Activated naive CD4-positive, alpha-beta T cell treated with anti-CD3 and anti-CD28 coated beads for 36 hours (primary cell): ENCODE data around the gene KIAA0319L. TPM values are rescaled to one million over a fixed set of nuclear protein-coding genes. Genes with fewer than 3 reads are reported as not detected.

ENCODE experiments used
- CTCF ChIA-PET: fragments of 350-600 bp; sonication (Branson Sonifier 250); formaldehyde crosslinking; loops from one replicate; lab custom pipeline; 2021; ENCODE audit warnings: antibody characterized with exemption; lab: Charles Lee
- DNase-seq: peaks from one replicate; pipeline ENCODE4 v3.0.0-alpha.2; 2020
- H3K27ac Mint-ChIP-seq: one replicate; pipeline ENCODE4 v1.8.0; 2021; ENCODE audit warnings: mild to moderate bottlenecking, mixed read lengths
- H3K27me3 Mint-ChIP-seq: one replicate; pipeline ENCODE4 v1.8.0; 2021; ENCODE audit warnings: low read depth, mixed read lengths
- H3K36me3 Mint-ChIP-seq: one replicate; pipeline ENCODE4 v1.8.0; 2021; ENCODE audit warnings: low read depth, mixed read lengths
- H3K4me1 Mint-ChIP-seq: one replicate; pipeline ENCODE4 v1.8.0; 2021; ENCODE audit warnings: low read depth, mixed read lengths
- H3K4me3 Mint-ChIP-seq: one replicate; pipeline ENCODE4 v1.8.0; 2021; ENCODE audit warnings: mild to moderate bottlenecking, moderate library complexity, mixed read lengths
- H3K9me3 Mint-ChIP-seq: one replicate; pipeline ENCODE4 v1.8.0; 2021; ENCODE audit warnings: mixed read lengths
- intact Hi-C: fragments of 100-400 bp; cut with micrococcal nuclease; formaldehyde crosslinking; loops from one replicate; pipeline ENCODE4 v1.15.1; 2023
- total RNA-seq, 2 experiments: library from RNA; stranded (reverse); gene quantifications; one replicate each; pipeline ENCODE4 v1.2.3, GENCODE V29; 2021

KIAA0319L gene
- total RNA-seq, 2 experiments from 2014 or later, result 22.6 to 24.2 TPM

- no peaks in the 10 kb centered on the region for H3K9me3 Mint-ChIP-seq
- CTCF ChIA-PET, result interaction anchor here (0.5 to 9.4 kb wide), 13 partner anchors 11 to 326 kb away, joined by 3 to 147 read pairs (median 11); partner anchors contain the start of genes KIAA0319L and NCDN
- intact Hi-C loops, result loop anchor here (2.0 to 10.0 kb wide), 5 partner anchors 107 to 585 kb away; partner anchors contain the start of genes KIAA0319L, NCDN and PSMB2
- no peak overlapping the region for H3K4me3 Mint-ChIP-seq
- no peaks in the 10 kb centered on the region for H3K27me3 Mint-ChIP-seq
- H3K27ac Mint-ChIP-seq, result no peak overlapping the region
- peaks cover 28% of the 10 kb centered on the region for H3K4me1 Mint-ChIP-seq
- no peak for DNase-seq
- H3K36me3 Mint-ChIP-seq, result peaks cover 4% of the 10 kb centered on the region
Measured at GRCh38 chr1:35449334-35450008, 107.7 kb downstream of the KIAA0319L start.

DNA sequence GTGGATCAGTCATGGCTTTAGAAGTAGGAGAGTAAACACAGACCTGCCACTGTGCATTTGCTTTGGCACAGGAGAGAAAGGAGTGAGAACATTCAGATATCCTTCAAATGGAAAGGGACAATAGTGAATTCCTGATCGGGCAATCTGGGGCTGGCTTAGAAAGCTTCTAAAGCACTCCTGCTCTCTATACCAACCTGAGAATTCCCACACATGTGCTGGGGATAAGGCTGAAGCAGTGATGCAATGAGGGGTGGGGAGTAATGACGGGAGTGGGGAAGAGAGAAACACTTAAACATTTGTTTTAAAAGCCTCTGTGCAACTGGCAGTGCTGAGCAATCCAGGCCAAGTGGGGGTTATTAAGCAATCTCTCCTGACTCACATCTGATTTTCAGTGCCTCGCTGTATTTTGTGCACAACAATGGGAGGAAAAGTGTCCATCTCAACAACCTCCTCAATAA lies 108.8 kb downstream of the KIAA0319L start:
- intact Hi-C loops, result loop anchor here (10.0 kb wide), 1 partner anchor 584 kb away; no protein-coding TSS in a partner anchor
- DNase-seq, result no peak
- CTCF ChIA-PET, result interaction anchor here (1.2 to 9.4 kb wide), 6 partner anchors 10 to 247 kb away, joined by 3 to 147 read pairs (median 48); partner anchors contain the start of genes KIAA0319L and NCDN
- no peak overlapping the region for H3K27ac Mint-ChIP-seq
- peaks cover 29% of the 10 kb centered on the region for H3K4me1 Mint-ChIP-seq
- peaks cover 6% of the 10 kb centered on the region for H3K36me3 Mint-ChIP-seq
- no peaks in the 10 kb centered on the region for H3K9me3 Mint-ChIP-seq
- no peak overlapping the region for H3K4me3 Mint-ChIP-seq
- H3K27me3 Mint-ChIP-seq, result no peaks in the 10 kb centered on the region

GRCh38 chr1:35447278-35447677 lies 109.9 kb downstream of the KIAA0319L start:
- no peak for DNase-seq
- intact Hi-C loops, result loop anchor here (10.0 kb wide), 1 partner anchor 582 kb away; no protein-coding TSS in a partner anchor
- H3K27me3 Mint-ChIP-seq, result no peaks in the 10 kb centered on the region
- H3K27ac Mint-ChIP-seq, result no peak overlapping the region
- peaks cover 10% of the 10 kb centered on the region for H3K36me3 Mint-ChIP-seq
- peaks cover 26% of the 10 kb centered on the region for H3K4me1 Mint-ChIP-seq
- H3K4me3 Mint-ChIP-seq, result no peak overlapping the region
- H3K9me3 Mint-ChIP-seq, result no peaks in the 10 kb centered on the region
- CTCF ChIA-PET, result interaction anchor here (0.7 to 9.4 kb wide), 2 partner anchors 48 to 119 kb away, joined by 3 to 147 read pairs; no protein-coding TSS in a partner anchor

- intact Hi-C loops, result loop anchor here (5.0 to 10.0 kb wide), 2 partner anchors 242 to 580 kb away; no protein-coding TSS in a partner anchor
- CTCF ChIA-PET, result interaction anchor here (1.1 to 9.4 kb wide), 6 partner anchors 8 to 580 kb away, joined by 3 to 147 read pairs (median 4); no protein-coding TSS in a partner anchor
- no peak overlapping the region for H3K27ac Mint-ChIP-seq
- H3K4me3 Mint-ChIP-seq, result no peak overlapping the region
- DNase-seq, result no peak
- H3K36me3 Mint-ChIP-seq, result peaks cover 15% of the 10 kb centered on the region
- no peaks in the 10 kb centered on the region for H3K9me3 Mint-ChIP-seq
- H3K4me1 Mint-ChIP-seq, result peaks cover 12% of the 10 kb centered on the region
- H3K27me3 Mint-ChIP-seq, result no peaks in the 10 kb centered on the region
Measured at GRCh38 chr1:35444519-35444774, 112.8 kb downstream of the KIAA0319L start.

GRCh38 chr1:35443768-35444518 lies 113.3 kb downstream of the KIAA0319L start:
- CTCF ChIA-PET, result interaction anchor here (1.1 to 9.4 kb wide), 7 partner anchors 8 to 579 kb away, joined by 3 to 147 read pairs (median 4); no protein-coding TSS in a partner anchor
- Mint-ChIP-seq H3K4me3 (no peak overlapping the region), H3K9me3 (no peaks in the 10 kb centered on the region), H3K4me1 (peaks cover 12% of the 10 kb centered on the region), H3K36me3 (peaks cover 18% of the 10 kb centered on the region), H3K27me3 (no peaks in the 10 kb centered on the region), H3K27ac (no peak overlapping the region)
- DNase-seq, result peak; percentile 12
- intact Hi-C loops, result loop anchor here (5.0 to 10.0 kb wide), 2 partner anchors 242 to 579 kb away; no protein-coding TSS in a partner anchor

DNA sequence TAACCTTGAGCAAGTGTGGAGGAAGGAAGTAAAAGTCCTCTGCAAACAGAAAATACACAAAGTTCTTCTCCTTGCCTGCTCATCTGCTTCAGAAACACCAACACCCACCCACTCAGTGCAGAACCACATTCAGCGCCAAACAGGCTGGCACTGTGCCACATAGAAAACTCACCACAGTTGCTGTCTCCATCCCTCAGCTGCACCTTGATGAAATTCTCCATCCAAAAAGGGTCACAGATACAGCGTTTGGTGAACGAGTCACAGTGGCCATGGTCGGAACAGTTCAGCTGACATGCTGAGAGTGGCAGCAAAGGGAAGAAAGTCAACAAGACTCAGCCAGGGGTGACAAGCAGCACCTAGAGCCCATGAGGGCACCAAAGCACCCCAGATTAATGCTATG lies 114.5 kb downstream of the KIAA0319L start:
- peaks cover 14% of the 10 kb centered on the region for H3K36me3 Mint-ChIP-seq
- H3K27me3 Mint-ChIP-seq, result no peaks in the 10 kb centered on the region
- intact Hi-C loops, result loop anchor here (5.0 to 10.0 kb wide), 2 partner anchors 240 to 578 kb away; no protein-coding TSS in a partner anchor
- peaks cover 12% of the 10 kb centered on the region for H3K4me1 Mint-ChIP-seq
- DNase-seq, result peak; percentile 45
- no peak overlapping the region for H3K4me3 Mint-ChIP-seq
- H3K9me3 Mint-ChIP-seq, result no peaks in the 10 kb centered on the region
- H3K27ac Mint-ChIP-seq, result no peak overlapping the region
- CTCF ChIA-PET, result interaction anchor here (1.4 to 8.6 kb wide), 3 partner anchors 8 to 126 kb away, joined by 4 to 52 read pairs (median 4); no protein-coding TSS in a partner anchor

GRCh38 chr1:35441926-35442579 lies 115.2 kb downstream of the KIAA0319L start:
- Mint-ChIP-seq H3K4me3 (no peak overlapping the region), H3K27ac (no peak overlapping the region), H3K9me3 (no peaks in the 10 kb centered on the region), H3K36me3 (peaks cover 15% of the 10 kb centered on the region), H3K4me1 (peaks cover 12% of the 10 kb centered on the region), H3K27me3 (no peaks in the 10 kb centered on the region)
- intact Hi-C loops, result loop anchor here (5.0 to 10.0 kb wide), 2 partner anchors 240 to 577 kb away; no protein-coding TSS in a partner anchor
- no peak for DNase-seq
- CTCF ChIA-PET, result interaction anchor here (1.4 to 8.6 kb wide), 3 partner anchors 9 to 127 kb away, joined by 4 to 52 read pairs (median 4); no protein-coding TSS in a partner anchor

- H3K27ac Mint-ChIP-seq, result no peak overlapping the region
- H3K4me1 Mint-ChIP-seq, result peaks cover 12% of the 10 kb centered on the region
- peaks cover 15% of the 10 kb centered on the region for H3K36me3 Mint-ChIP-seq
- no peak overlapping the region for H3K4me3 Mint-ChIP-seq
- no peak for DNase-seq
- intact Hi-C loops, result loop anchor here (5.0 to 10.0 kb wide), 2 partner anchors 237 to 575 kb away; no protein-coding TSS in a partner anchor
- CTCF ChIA-PET, result interaction anchor here (0.6 to 8.6 kb wide), 2 partner anchors 11 to 28 kb away, joined by 4 to 52 read pairs; no protein-coding TSS in a partner anchor
- no peaks in the 10 kb centered on the region for H3K9me3 Mint-ChIP-seq
- H3K27me3 Mint-ChIP-seq, result no peaks in the 10 kb centered on the region
Measured at GRCh38 chr1:35439626-35440025, 117.6 kb downstream of the KIAA0319L start.

- Mint-ChIP-seq H3K4me3 (no peak overlapping the region), H3K4me1 (no peaks in the 10 kb centered on the region), H3K27me3 (no peaks in the 10 kb centered on the region), H3K27ac (no peak overlapping the region), H3K9me3 (no peaks in the 10 kb centered on the region), H3K36me3 (peaks cover 12% of the 10 kb centered on the region)
- DNase-seq, result no peak
- intact Hi-C loops, result no loop called here
- CTCF ChIA-PET, result interaction anchor here (8.6 kb wide), 1 partner anchor 14 kb away, joined by 52 read pairs; no protein-coding TSS in a partner anchor
Measured at GRCh38 chr1:35437200-35437599, 120.0 kb downstream of the KIAA0319L start.

DNA sequence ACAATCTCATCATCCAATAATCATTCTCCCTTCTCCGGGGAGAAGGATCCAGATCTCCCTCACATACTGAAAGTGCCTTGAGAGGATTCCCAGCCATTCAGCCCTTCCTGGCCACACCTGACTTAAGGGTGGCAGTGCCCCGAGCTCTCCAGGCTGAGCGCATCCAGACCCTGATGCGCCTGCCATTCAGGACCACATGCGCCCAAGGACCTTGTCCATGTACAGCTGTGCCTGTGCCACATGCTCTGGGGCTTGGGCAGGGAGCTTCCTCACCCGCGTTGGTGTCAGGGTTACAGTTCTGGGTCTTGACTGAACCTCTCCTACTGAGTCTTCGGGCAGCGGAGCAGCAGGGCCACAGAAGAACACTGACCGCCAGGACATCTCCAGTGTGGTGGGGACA lies 121.1 kb downstream of the KIAA0319L start:
- H3K36me3 Mint-ChIP-seq, result peaks cover 16% of the 10 kb centered on the region
- DNase-seq, result no peak
- peaks cover 5% of the 10 kb centered on the region for H3K4me1 Mint-ChIP-seq
- CTCF ChIA-PET, result interaction anchor here (8.6 kb wide), 1 partner anchor 15 kb away, joined by 52 read pairs; no protein-coding TSS in a partner anchor
- H3K27ac Mint-ChIP-seq, result no peak overlapping the region
- intact Hi-C loops, result no loop called here
- H3K4me3 Mint-ChIP-seq, result no peak overlapping the region
- no peaks in the 10 kb centered on the region for H3K9me3 Mint-ChIP-seq
- no peaks in the 10 kb centered on the region for H3K27me3 Mint-ChIP-seq

DNA sequence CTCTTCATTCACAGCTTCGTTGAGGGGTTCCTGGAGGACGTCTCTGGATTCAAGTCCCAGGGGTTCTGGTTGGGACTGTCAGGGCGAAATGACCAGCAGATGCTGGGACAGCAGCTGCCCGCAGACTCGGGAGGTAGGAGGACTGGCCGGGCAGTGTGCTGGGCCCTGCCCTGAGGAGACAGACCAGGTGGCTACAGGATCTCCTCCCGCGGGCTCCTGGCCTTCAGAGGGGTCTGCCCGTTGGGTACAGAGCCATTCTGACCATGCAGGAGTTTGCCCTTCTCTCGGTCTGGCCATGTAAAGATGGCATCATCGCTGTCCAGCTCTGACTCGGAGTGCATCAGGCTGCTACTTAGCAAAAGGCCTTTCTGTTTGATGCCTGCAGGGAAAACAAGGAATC lies 122.5 kb downstream of the KIAA0319L start:
- H3K4me1 Mint-ChIP-seq, result peaks cover 7% of the 10 kb centered on the region
- peaks cover 18% of the 10 kb centered on the region for H3K36me3 Mint-ChIP-seq
- no peaks in the 10 kb centered on the region for H3K27me3 Mint-ChIP-seq
- intact Hi-C loops, result no loop called here
- no peak overlapping the region for H3K4me3 Mint-ChIP-seq
- DNase-seq, result no peak
- H3K27ac Mint-ChIP-seq, result no peak overlapping the region
- CTCF ChIA-PET, result interaction anchor here (8.6 kb wide), 1 partner anchor 16 kb away, joined by 52 read pairs; no protein-coding TSS in a partner anchor
- no peaks in the 10 kb centered on the region for H3K9me3 Mint-ChIP-seq
